H9 (cell line): ENCODE data around the gene EPC1. TPM values are rescaled to one million over a fixed set of nuclear protein-coding genes. Genes with fewer than 3 reads are reported as not detected.

Experiments
- DNase-seq: peaks from one replicate; pipeline ENCODE4 v3.0.0-alpha.2; 2017
- H2AFZ ChIP-seq: one replicate; pipeline ENCODE4 v1.6.1; 2013; ENCODE audit warnings: mild to moderate bottlenecking, low read length, control low read depth, moderate library complexity
- H2AK5ac ChIP-seq: 2 replicates; pipeline ENCODE4 v1.6.1; 2013; ENCODE audit warnings: low read length, control low read depth, mixed read lengths; ENCODE audit not compliant: insufficient read length
- H2BK120ac ChIP-seq: one replicate; pipeline ENCODE4 v1.6.1; 2013; ENCODE audit warnings: low read depth, mild to moderate bottlenecking, low read length, control low read depth, inconsistent platforms; ENCODE audit not compliant: poor library complexity, severe bottlenecking
- H2BK12ac ChIP-seq: 2 replicates; pipeline ENCODE4 v1.6.1; 2013; ENCODE audit warnings: low read length, control low read depth, mixed read lengths, low read depth; ENCODE audit not compliant: insufficient read length
- H2BK15ac ChIP-seq: 2 replicates; pipeline ENCODE4 v1.6.1; 2013; ENCODE audit warnings: low read depth, low read length, control low read depth
- H2BK20ac ChIP-seq: one replicate; pipeline ENCODE4 v1.6.1; 2013; ENCODE audit warnings: low read depth, mild to moderate bottlenecking, low read length, control low read depth, inconsistent platforms; ENCODE audit not compliant: poor library complexity, severe bottlenecking
- H2BK5ac ChIP-seq: 2 replicates; pipeline ENCODE4 v1.6.1; 2013; ENCODE audit warnings: low read length, control low read depth, mixed read lengths; ENCODE audit not compliant: insufficient read length
- H3K14ac ChIP-seq: 2 replicates; pipeline ENCODE4 v1.6.1; 2013; ENCODE audit warnings: low read length, control low read depth; ENCODE audit not compliant: insufficient read depth
- H3K18ac ChIP-seq: 2 replicates; pipeline ENCODE4 v1.6.1; 2013; ENCODE audit warnings: low read depth, mild to moderate bottlenecking, mixed read lengths, low read length, control low read depth; ENCODE audit not compliant: insufficient read length
- H3K23ac ChIP-seq: 2 replicates; pipeline ENCODE4 v1.6.1; 2013; ENCODE audit warnings: low read length, control low read depth, mixed read lengths, low read depth; ENCODE audit not compliant: insufficient read length
- H3K23me2 ChIP-seq: 2 replicates; pipeline ENCODE4 v1.6.1; 2013; ENCODE audit warnings: low read depth, mild to moderate bottlenecking, mixed read lengths, low read length, control low read depth; ENCODE audit not compliant: insufficient read length, poor library complexity, severe bottlenecking
- H3K27ac ChIP-seq: 2 replicates; pipeline ENCODE4 v1.5.1; 2013; ENCODE audit warnings: low read length, control low read depth, mixed read lengths, low read depth; ENCODE audit not compliant: insufficient read length
- H3K27me3 ChIP-seq: 2 replicates; pipeline ENCODE4 v1.6.1; 2013; ENCODE audit warnings: low read length, control low read depth, inconsistent platforms; ENCODE audit not compliant: insufficient read depth
- H3K4ac ChIP-seq: 2 replicates; pipeline ENCODE4 v1.6.1; 2013; ENCODE audit warnings: low read depth, mild to moderate bottlenecking, control low read depth, inconsistent platforms, low read length, moderate library complexity
- H3K4me1 ChIP-seq: 2 replicates; pipeline ENCODE4 v1.6.1; 2013; ENCODE audit warnings: low read length, control low read depth, inconsistent platforms; ENCODE audit not compliant: insufficient read depth
- H3K4me2 ChIP-seq: 2 replicates; pipeline ENCODE4 v1.6.1; 2013; ENCODE audit warnings: low read length, control low read depth, mixed read lengths; ENCODE audit not compliant: insufficient read length, insufficient read depth
- H3K56ac ChIP-seq: 2 replicates; pipeline ENCODE4 v1.6.1; 2013; ENCODE audit warnings: low read depth, mild to moderate bottlenecking, mixed read lengths, low read length, control low read depth; ENCODE audit not compliant: insufficient read length
- H3K79me1 ChIP-seq: 2 replicates; pipeline ENCODE4 v1.6.1; 2013; ENCODE audit warnings: low read depth, mild to moderate bottlenecking, moderate library complexity, low read length, control low read depth, inconsistent platforms; ENCODE audit not compliant: insufficient read depth, poor library complexity, severe bottlenecking
- H3K79me2 ChIP-seq: 2 replicates; pipeline ENCODE4 v1.6.1; 2013; ENCODE audit warnings: low read length, control low read depth, inconsistent platforms; ENCODE audit not compliant: insufficient read depth
- H3K9ac ChIP-seq: 2 replicates; pipeline ENCODE4 v1.6.1; 2013; ENCODE audit warnings: low read length, control low read depth, mixed read lengths; ENCODE audit not compliant: insufficient read length; ENCODE audit errors: extremely low read depth
- H3K9me3 ChIP-seq: one replicate; pipeline ENCODE4 v1.6.1; 2013; ENCODE audit warnings: low read depth, low read length, inconsistent platforms; ENCODE audit not compliant: control insufficient read depth
- H3T11ph ChIP-seq: one replicate; pipeline ENCODE4 v1.6.1; 2013; ENCODE audit warnings: mild to moderate bottlenecking, low read length, control low read depth, inconsistent platforms
- H4K20me1 ChIP-seq: one replicate; pipeline ENCODE4 v1.6.1; 2013; ENCODE audit not compliant: control insufficient read depth, insufficient read length, insufficient read depth
- H4K5ac ChIP-seq: 2 replicates; pipeline ENCODE4 v1.6.1; 2013; ENCODE audit warnings: low read depth, mild to moderate bottlenecking, mixed read lengths, low read length, control low read depth; ENCODE audit not compliant: insufficient read length
- H4K8ac ChIP-seq: replicated peaks from 2 replicates; pipeline ENCODE4 v1.6.1; 2013; ENCODE audit warnings: low read length, control low read depth, mixed read lengths, low read depth; ENCODE audit not compliant: insufficient read length
- H4K91ac ChIP-seq: 2 replicates; pipeline ENCODE4 v1.6.1; 2013; ENCODE audit warnings: low read depth, mild to moderate bottlenecking, moderate library complexity, mixed read lengths, low read length, control low read depth; ENCODE audit not compliant: insufficient read length
- H3K27ac Mint-ChIP-seq, 3 experiments: 2 replicates in 2 of 3; 3 replicates in 1 of 3; pipeline ENCODE4 v1.8.0; 2020 to 2021; ENCODE audit warnings: mixed read lengths in 3 of 3, mild to moderate bottlenecking in 1 of 3, moderate library complexity in 1 of 3
- H3K27me3 Mint-ChIP-seq: 2 replicates; pipeline ENCODE4 v1.8.0; 2021; ENCODE audit warnings: low read depth, mild to moderate bottlenecking, moderate library complexity, mixed read lengths
- H3K36me3 Mint-ChIP-seq, 3 experiments: 2 replicates in 2 of 3; 3 replicates in 1 of 3; pipeline ENCODE4 v1.8.0; 2020 to 2021; ENCODE audit warnings: low read depth in 3 of 3, mixed read lengths in 3 of 3; ENCODE audit not compliant: insufficient read depth in 1 of 3
- H3K4me1 Mint-ChIP-seq, 2 experiments: 2 replicates each; pipeline ENCODE4 v1.8.0; 2020; ENCODE audit warnings: mixed read lengths in 2 of 2
- H3K4me3 Mint-ChIP-seq, 2 experiments: 2 replicates in 1 of 2; 3 replicates in 1 of 2; pipeline ENCODE4 v1.8.0; 2020 to 2021; ENCODE audit warnings: mild to moderate bottlenecking in 2 of 2, mixed read lengths in 2 of 2, moderate library complexity in 1 of 2
- H3K9me3 Mint-ChIP-seq, 2 experiments: 2 replicates in 1 of 2; 3 replicates in 1 of 2; pipeline ENCODE4 v1.8.0; 2020; ENCODE audit warnings: mild to moderate bottlenecking in 2 of 2, mixed read lengths in 2 of 2, moderate library complexity in 1 of 2
- WGBS: extraction: QIAGEN DNeasy Blood & Tissue Kit; methylation state at CpG from one replicate; pipeline ENCODE4 v1.1.7; 2013; ENCODE audit warnings: missing lambda C conversion rate, low lambda C conversion rate, mixed read lengths; ENCODE audit not compliant: insufficient read length; ENCODE audit errors: extremely low coverage; 5-methylcytosine and 5-hydroxymethylcytosine counted together
- total RNA-seq: library from RNA; stranded (reverse); gene quantifications from 2 replicates; pipeline ENCODE4 v1.2.1, GENCODE V29; 2021
- TF ChIP-seq, protein P1 (sequence below): fragments of 200-600 bp; sonication (generic); conservative IDR thresholded peaks from 3 replicates; pipeline ENCODE4 v1.8.0; 2021; ENCODE audit warnings: antibody characterized with exemption, mild to moderate bottlenecking

The EPC1 gene
- total RNA-seq, 1 experiment from 2014 or later = 32.5 TPM

DNA sequence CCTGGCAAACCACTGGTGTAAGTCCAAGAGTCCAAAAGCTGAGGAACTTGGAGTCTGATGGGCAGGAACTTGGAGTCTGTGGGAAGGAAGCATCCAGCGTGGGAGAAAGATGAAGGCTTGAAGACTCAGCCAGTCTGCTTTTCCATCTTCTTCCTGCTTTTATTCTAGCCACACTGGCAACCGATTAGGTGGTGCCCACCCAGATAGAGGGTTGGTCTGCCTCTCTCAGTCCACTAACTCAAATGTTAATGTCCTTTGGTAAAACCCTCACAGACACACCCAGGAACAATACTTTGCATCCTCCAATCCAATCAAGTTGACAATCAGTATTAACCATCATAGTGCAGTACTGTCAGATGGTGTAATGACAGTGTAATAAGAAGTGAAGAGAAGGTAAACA is 119.2 kb downstream of the EPC1 start:
- Histone ChIP-seq H3K4me2 (no peak overlapping the region), H3K23ac (no peak overlapping the region), H4K20me1 (no peaks in the 10 kb centered on the region), H3K9ac (no peak overlapping the region), H2BK15ac (no peak overlapping the region), H3K18ac (no peak overlapping the region), H2BK20ac (no peak overlapping the region), H3K79me1 (no peaks in the 10 kb centered on the region), H3K23me2 (no peaks in the 10 kb centered on the region), H2AK5ac (no peak overlapping the region), H2BK120ac (no peak overlapping the region), H3K4me1 (no peaks in the 10 kb centered on the region; the same call in 1 of the 2 replicates), H4K91ac (no peak overlapping the region), H3K27ac (no peak overlapping the region), H4K8ac (no peak overlapping the region), H3K79me2 (no peaks in the 10 kb centered on the region), H3K14ac (no peak overlapping the region), H3K56ac (no peak overlapping the region), H2AFZ (no peak overlapping the region), H4K5ac (no peak overlapping the region), H3K27me3 (no peaks in the 10 kb centered on the region), H2BK5ac (no peak overlapping the region), H2BK12ac (no peak overlapping the region), H3K4ac (no peak overlapping the region), H3T11ph (no peak overlapping the region), H3K9me3 (no peaks in the 10 kb centered on the region)
- H3K27ac Mint-ChIP-seq = no peak overlapping the region
- DNase-seq = no peak
- no peaks in the 10 kb centered on the region; the same call in 1 of the 2 replicates for H3K27me3 Mint-ChIP-seq
- peaks cover 25 to 27% of the 10 kb centered on the region in 2 experiments for H3K4me1 Mint-ChIP-seq
- TF ChIP-seq, protein P1, sequence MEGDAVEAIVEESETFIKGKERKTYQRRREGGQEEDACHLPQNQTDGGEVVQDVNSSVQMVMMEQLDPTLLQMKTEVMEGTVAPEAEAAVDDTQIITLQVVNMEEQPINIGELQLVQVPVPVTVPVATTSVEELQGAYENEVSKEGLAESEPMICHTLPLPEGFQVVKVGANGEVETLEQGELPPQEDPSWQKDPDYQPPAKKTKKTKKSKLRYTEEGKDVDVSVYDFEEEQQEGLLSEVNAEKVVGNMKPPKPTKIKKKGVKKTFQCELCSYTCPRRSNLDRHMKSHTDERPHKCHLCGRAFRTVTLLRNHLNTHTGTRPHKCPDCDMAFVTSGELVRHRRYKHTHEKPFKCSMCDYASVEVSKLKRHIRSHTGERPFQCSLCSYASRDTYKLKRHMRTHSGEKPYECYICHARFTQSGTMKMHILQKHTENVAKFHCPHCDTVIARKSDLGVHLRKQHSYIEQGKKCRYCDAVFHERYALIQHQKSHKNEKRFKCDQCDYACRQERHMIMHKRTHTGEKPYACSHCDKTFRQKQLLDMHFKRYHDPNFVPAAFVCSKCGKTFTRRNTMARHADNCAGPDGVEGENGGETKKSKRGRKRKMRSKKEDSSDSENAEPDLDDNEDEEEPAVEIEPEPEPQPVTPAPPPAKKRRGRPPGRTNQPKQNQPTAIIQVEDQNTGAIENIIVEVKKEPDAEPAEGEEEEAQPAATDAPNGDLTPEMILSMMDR = no peak
- H3K9me3 Mint-ChIP-seq = peaks cover 17 to 19% of the 10 kb centered on the region in 2 experiments
- WGBS = no CpG with 5 or more reads among the region's 2 CpGs
- H3K36me3 Mint-ChIP-seq = peaks cover 3 to 18% (median 9%) of the 10 kb centered on the region in 3 experiments
- no peak overlapping the region for H3K4me3 Mint-ChIP-seq
